HepG2 (cell line): ENCODE results near the gene DCPS. TPM values are rescaled to one million over a fixed set of nuclear protein-coding genes. Genes with fewer than 3 reads are reported as not detected.

Source experiments
- ATAC-seq: fragments of 200-7000 bp; cut with Tn5 transposase; 3 replicates; pipeline ENCODE4 v1.9.1; 2020; ENCODE audit warnings: mild to moderate bottlenecking, moderate library complexity
- BruUV-seq: library from RNA; stranded (reverse); fragments of 400-500 nt; replicated peaks from 2 replicates; lab custom pipeline; 2021; lab: Mats Ljungman, UMichigan
- CTCF ChIA-PET: fragments of 300-600 bp; formaldehyde crosslinking; extraction: SDS; loops from one replicate; lab custom pipeline; 2021; ENCODE audit warnings: low total read pairs, inconsistent platforms, low intra/inter-chr PET ratio; lab: Yijun Ruan, JAX
- POLR2A ChIA-PET: fragments of 350-600 bp; sonication (Branson Sonifier 250); formaldehyde crosslinking; loops from one replicate; lab custom pipeline; 2020; ENCODE audit warnings: antibody characterized with exemption, inconsistent platforms; lab: Yijun Ruan, JAX
- DNase-seq: peaks from one replicate; pipeline ENCODE4 v3.0.0-alpha.2; 2015; ENCODE audit warnings: low spot score
- FAIRE-seq: peaks from 3 replicates; lab custom pipeline; 2011; peaks lifted over from hg19 to GRCh38; lab: Jason Lieb, UNC
- H2AFZ ChIP-seq: one replicate; pipeline ENCODE4 v1.6.1; 2011; ENCODE audit warnings: low read length, inconsistent platforms
- H3K27ac ChIP-seq: fragments of 300-600 bp; 3 replicates; pipeline ENCODE4 v1.8.0; 2011; ENCODE audit warnings: mixed run types, mild to moderate bottlenecking, mixed read lengths, low read length, inconsistent platforms; ENCODE audit not compliant: insufficient read depth; ENCODE audit errors: extremely low read length
- H3K27me3 ChIP-seq, 2 experiments: fragments of 200-600 bp in 1 of 2; 2 replicates in 1 of 2; 3 replicates in 1 of 2; pipeline versions ENCODE4 v1.6.0 to v1.8.0; 2011; ENCODE audit warnings: low read length in 2 of 2, mild to moderate bottlenecking in 2 of 2, moderate library complexity in 2 of 2, inconsistent platforms in 1 of 2; ENCODE audit not compliant: insufficient read depth in 2 of 2, control insufficient read depth in 1 of 2
- H3K36me3 ChIP-seq, 2 experiments: fragments of 200-600 bp in 1 of 2; replicated peaks in 1 of 2; 2 replicates in 1 of 2; 3 replicates in 1 of 2; pipeline versions ENCODE4 v1.5.1 to v1.8.0; 2011; ENCODE audit warnings: low read length in 2 of 2, inconsistent platforms in 1 of 2; ENCODE audit not compliant: insufficient read depth in 2 of 2, control insufficient read depth in 1 of 2
- H3K4me1 ChIP-seq: 2 replicates; pipeline ENCODE4 v1.5.1; 2012; ENCODE audit warnings: low read length, inconsistent platforms; ENCODE audit not compliant: insufficient read depth
- H3K4me2 ChIP-seq: 2 replicates; pipeline ENCODE4 v1.6.0; 2011; ENCODE audit warnings: low read depth, low read length, inconsistent platforms
- H3K4me3 ChIP-seq, 3 experiments: fragments of 200-600 bp in 1 of 3; sonication (generic), shearing (Covaris generic) in 1 of 3; replicated peaks in 1 of 3; 2 replicates each; pipeline ENCODE4 v1.5.1; 2011 to 2016; ENCODE audit warnings: low read length in 3 of 3, inconsistent platforms in 2 of 3, low read depth in 2 of 3, mild to moderate bottlenecking in 2 of 3, control low read depth in 1 of 3, mixed read lengths in 1 of 3; ENCODE audit not compliant: insufficient read depth in 1 of 3
- H3K79me2 ChIP-seq: one replicate; pipeline ENCODE4 v1.6.1; 2011; ENCODE audit warnings: low read length, inconsistent platforms; ENCODE audit not compliant: insufficient read depth
- H3K9ac ChIP-seq: 2 replicates; pipeline ENCODE4 v1.6.0; 2011; ENCODE audit warnings: mild to moderate bottlenecking, low read depth, low read length, inconsistent platforms; ENCODE audit not compliant: insufficient read depth
- H3K9me3 ChIP-seq: 2 replicates; pipeline ENCODE4 v1.5.1; 2012; ENCODE audit warnings: mild to moderate bottlenecking, low read length
- H4K20me1 ChIP-seq: 2 replicates; pipeline ENCODE4 v1.6.0; 2011; ENCODE audit warnings: inconsistent platforms, mild to moderate bottlenecking, low read length, moderate library complexity; ENCODE audit not compliant: insufficient read depth
- ARNT2 ChIP-seq: sonication (generic); formaldehyde crosslinking; IDR thresholded peaks from 2 replicates; pipeline ENCODE4 v1.8.0; 2022; ENCODE audit warnings: mild to moderate bottlenecking, low read depth, missing genetic modification reagents, moderate library complexity
- ATF3 ChIP-seq: sonication (generic); formaldehyde crosslinking; IDR thresholded peaks from 2 replicates; pipeline ENCODE4 v1.4.0; 2020; ENCODE audit warnings: missing genetic modification reagents
- CERS6 ChIP-seq: sonication (generic); formaldehyde crosslinking; IDR thresholded peaks from 2 replicates; pipeline ENCODE4 v1.5.0; 2020; ENCODE audit warnings: missing genetic modification reagents
- HBP1 ChIP-seq: IDR thresholded peaks from 2 replicates; pipeline ENCODE4 v1.6.1; 2016; ENCODE audit warnings: low read depth, control low read depth
- ISX ChIP-seq: sonication (generic); formaldehyde crosslinking; conservative IDR thresholded peaks from 2 replicates; pipeline ENCODE4 v1.5.0; 2020; ENCODE audit warnings: missing genetic modification reagents
- KDM2A ChIP-seq: sonication (generic); formaldehyde crosslinking; IDR thresholded peaks from 2 replicates; pipeline ENCODE4 v1.4.0; 2020; ENCODE audit warnings: low read depth, missing genetic modification reagents, borderline replicate concordance
- KLF13 ChIP-seq: sonication (generic); formaldehyde crosslinking; IDR thresholded peaks from 2 replicates; pipeline ENCODE4 v1.4.0; 2020; ENCODE audit warnings: mild to moderate bottlenecking, missing genetic modification reagents
- LRRFIP1 ChIP-seq: sonication (generic); formaldehyde crosslinking; conservative IDR thresholded peaks from 2 replicates; pipeline ENCODE4 v1.4.0; 2020; ENCODE audit warnings: missing genetic modification reagents
- MED13 ChIP-seq: sonication (generic); formaldehyde crosslinking; IDR thresholded peaks from 2 replicates; pipeline ENCODE4 v1.5.0; 2020; ENCODE audit warnings: missing genetic modification reagents
- MEIS2 ChIP-seq: sonication (generic); formaldehyde crosslinking; IDR thresholded peaks from 2 replicates; pipeline ENCODE4 v1.9.0; 2021; ENCODE audit warnings: mild to moderate bottlenecking, missing genetic modification reagents
- SNAPC5 ChIP-seq: sonication (generic); formaldehyde crosslinking; IDR thresholded peaks from 2 replicates; pipeline ENCODE4 v1.8.1; 2023; ENCODE audit warnings: mild to moderate bottlenecking, missing genetic modification reagents, borderline replicate concordance
- TCF7 ChIP-seq: sonication (generic); IDR thresholded peaks from 2 replicates; pipeline ENCODE4 v1.6.1; 2016; ENCODE audit warnings: antibody characterized with exemption, low read depth
- ZKSCAN8 ChIP-seq: IDR thresholded peaks from 2 replicates; pipeline ENCODE4 v1.6.1; 2016; ENCODE audit warnings: borderline replicate concordance, missing genetic modification reagents, missing compliant biosample characterization
- ZNF232 ChIP-seq: sonication (generic); formaldehyde crosslinking; IDR thresholded peaks from 2 replicates; pipeline ENCODE4 v1.4.0; 2020; ENCODE audit warnings: missing genetic modification reagents, borderline replicate concordance
- ZNF776 ChIP-seq: sonication (generic); formaldehyde crosslinking; IDR thresholded peaks from 2 replicates; pipeline ENCODE4 v1.4.0; 2020; ENCODE audit warnings: mild to moderate bottlenecking, missing genetic modification reagents
- ZZZ3 ChIP-seq: sonication (generic); formaldehyde crosslinking; IDR thresholded peaks from 2 replicates; pipeline ENCODE4 v1.4.0; 2020; ENCODE audit warnings: missing genetic modification reagents, mild to moderate bottlenecking, borderline replicate concordance
- WGBS: methylation state at CpG from one replicate; pipeline ENCODE4 v1.1.6; 2017; ENCODE audit warnings: low lambda C conversion rate; 5-methylcytosine and 5-hydroxymethylcytosine counted together
- in situ Hi-C: cut with HindIII; loops from 2 replicates; pipeline ENCODE4 v1.10.0; 2017; ENCODE audit warnings: low pct_unique_long_range_greater_than_20kb; ENCODE audit not compliant: extremely low pct_ligation_motif_present
- intact Hi-C: fragments of 100-400 bp; cut with micrococcal nuclease; formaldehyde crosslinking; loops from one replicate; pipeline ENCODE4 v1.10.0; 2022; ENCODE audit not compliant: unreplicated experiment
- polyA plus RNA-seq, 8 experiments: library from polyadenylated mRNA; depleted of rRNA in 3 of 8; stranded (reverse) in 7 of 8; unstranded in 1 of 8; fragments of >200 nt; fragmentation: Illumina TruSeq in 4 of 8; extraction: Trizol in 4 of 8; gene quantifications; 2 replicates each; pipeline versions ENCODE4 v1.2.1 to v1.2.3, GENCODE V29; 2011 to 2016; ENCODE audit warnings: low read depth in 4 of 8, missing spikeins in 1 of 8, mixed read lengths in 1 of 8; ENCODE audit not compliant: insufficient read depth in 1 of 8
- total RNA-seq, 5 experiments: library from RNA; depleted of rRNA; stranded (reverse); fragments of >200 nt; fragmentation: Illumina TruSeq; extraction: Trizol; gene quantifications; 2 replicates each; pipeline ENCODE4 v1.2.3, GENCODE V29; 2016; ENCODE audit warnings: low read depth in 1 of 5

The DCPS gene
- total and polyA plus RNA-seq, 2 of the 13 experiments (the other 11 are each of a cell fraction or from before 2014, with no cell fraction given): 21.9 to 22.5 TPM

GRCh38 chr11:126393143-126393542 lies 89.3 kb downstream of the DCPS start:
- Histone ChIP-seq H3K9me3 (no peaks in the 10 kb centered on the region), H3K4me3 (no peak overlapping the region), H3K79me2 (peaks cover 2% of the 10 kb centered on the region), H3K4me1 (no peaks in the 10 kb centered on the region), H3K9ac (no peak overlapping the region), H2AFZ (no peak overlapping the region), H3K4me2 (no peak overlapping the region)
- DNase-seq (no peak), FAIRE-seq (no peak)
- in situ Hi-C loops: no loop called here
- CTCF ChIA-PET: no interaction called here
- no TSS peak for BruUV-seq
- TF ChIP-seq ZNF232 (CRISPR knock-in tag): no peak
- no peak for TF ChIP-seq KDM2A
- no peak for TF ChIP-seq ISX (CRISPR knock-in tag)
- no peak for TF ChIP-seq HBP1 (CRISPR knock-in tag)
- no peak for TF ChIP-seq ARNT2 (CRISPR knock-in tag)
- no peak for TF ChIP-seq TCF7
- no peak for TF ChIP-seq ATF3 (CRISPR knock-in tag)
- no peak for TF ChIP-seq SNAPC5 (CRISPR knock-in tag)
- TF ChIP-seq MEIS2: no peak
- no peak for TF ChIP-seq ZZZ3 (CRISPR knock-in tag)
- no peak for TF ChIP-seq CERS6
- TF ChIP-seq KLF13 (CRISPR knock-in tag): no peak
- TF ChIP-seq ZKSCAN8 (CRISPR knock-in tag): no peak
- TF ChIP-seq LRRFIP1: no peak
- no peak for TF ChIP-seq ZNF776
- no peak for TF ChIP-seq MED13 (CRISPR knock-in tag)
- TF ChIP-seq, all 625 proteins: peak for 0
- Histone ChIP-seq H3K36me3 (no peaks in the 10 kb centered on the region), H3K27ac (no peak overlapping the region), H4K20me1 (no peaks in the 10 kb centered on the region), H3K27me3 (no peaks in the 10 kb centered on the region)
- WGBS: 91% methylated on average over 4 of the region's 5 CpGs
- POLR2A ChIA-PET: no interaction called here
- no peak for ATAC-seq
- intact Hi-C loops: no loop called here
